Peyer's patch (tissue), 4 donors: ENCODE measurements around the gene TRIM54. TPM values are rescaled to one million over a fixed set of nuclear protein-coding genes. Genes with fewer than 3 reads are reported as not detected.

Experiments used
- DNase-seq, 3 donors: peaks; one replicate each; pipeline ENCODE4 v3.0.0-alpha.2; 2017 to 2019
- H3K27ac ChIP-seq, 4 donors: fragments of 200-600 bp; sonication (generic); one replicate each; pipeline ENCODE4 v1.5.1; 2016 to 2019
- H3K27me3 ChIP-seq, 2 donors: fragments of 200-600 bp; sonication (generic); one replicate each; pipeline ENCODE4 v1.5.1; 2019
- H3K36me3 ChIP-seq, 3 donors: fragments of 200-600 bp; sonication (generic); one replicate each; pipeline ENCODE4 v1.5.1; 2016 to 2019
- H3K4me1 ChIP-seq, 4 donors: fragments of 200-600 bp; sonication (generic); one replicate each; pipeline ENCODE4 v1.5.1; 2016 to 2019
- H3K4me3 ChIP-seq, 4 donors: fragments of 200-600 bp; sonication (generic); 1 replicate in 3 of 4; 2 replicates in 1 of 4; pipeline ENCODE4 v1.5.1; 2016 to 2019; ENCODE audit warnings: mild to moderate bottlenecking in 1 of 4
- H3K9me3 ChIP-seq, 4 donors: fragments of 200-600 bp; sonication (generic); one replicate each; pipeline ENCODE4 v1.5.1; 2016 to 2019; ENCODE audit warnings: mild to moderate bottlenecking in 1 of 4
- CTCF ChIP-seq, 6 experiments: fragments of 450-650 bp in 4 of 6; fragments of 200-600 bp in 2 of 6; sonication (generic) in 1 of 6; IDR thresholded peaks; one replicate each; pipeline ENCODE4 v1.5.1; 2017 to 2019; ENCODE audit warnings: antibody characterized with exemption in 6 of 6, mild to moderate bottlenecking in 3 of 6, moderate library complexity in 1 of 6
- POLR2A ChIP-seq, 2 donors: fragments of 450-650 bp; IDR thresholded peaks; one replicate each; pipeline ENCODE4 v1.5.1; 2017; ENCODE audit warnings: antibody characterized with exemption in 2 of 2, mild to moderate bottlenecking in 2 of 2, moderate library complexity in 2 of 2
- total RNA-seq, 4 donors: library from RNA; depleted of rRNA; stranded (reverse); fragments of >200 nt; gene quantifications; one replicate each; pipeline ENCODE4 v1.1.0, GENCODE V29; 2016

TRIM54 gene
- total RNA-seq, 4 donors from 2014 or later, result 0.54 TPM; not detected in 3

- TF ChIP-seq CTCF (IDR thresholded peaks at IDR 0.05) (no peak), POLR2A (IDR thresholded peaks at IDR 0.05) (no peak)
- H3K27me3 ChIP-seq, result no peaks in the 10 kb centered on the region
These were observed 6.4 kb downstream of the TRIM54 start for GRCh38 chr2:27288610-27289009.

GRCh38 chr2:27290549-27290948 lies 8.3 kb downstream of the TRIM54 start:
- no peak overlapping the region for H3K27ac ChIP-seq
- H3K4me3 ChIP-seq, result no peak overlapping the region
- no peaks in the 10 kb centered on the region for H3K27me3 ChIP-seq
- no peaks in the 10 kb centered on the region for H3K9me3 ChIP-seq
- TF ChIP-seq POLR2A (IDR thresholded peaks at IDR 0.05), result no peak
- TF ChIP-seq CTCF (IDR thresholded peaks at IDR 0.05), result no peak
- no peak for DNase-seq
- no peaks in the 10 kb centered on the region for H3K36me3 ChIP-seq
- H3K4me1 ChIP-seq, result no peaks in the 10 kb centered on the region

More at GRCh38 chr2:27288610-27289009, 6.4 kb downstream of the TRIM54 start:
- no peaks in the 10 kb centered on the region for H3K9me3 ChIP-seq
- no peaks in the 10 kb centered on the region for H3K36me3 ChIP-seq
- no peaks in the 10 kb centered on the region for H3K4me1 ChIP-seq
- DNase-seq, result no peak
- no peak overlapping the region for H3K4me3 ChIP-seq
- H3K27ac ChIP-seq, result no peak overlapping the region

- H3K36me3 ChIP-seq, result no peaks in the 10 kb centered on the region
- H3K9me3 ChIP-seq, result no peaks in the 10 kb centered on the region
- TF ChIP-seq CTCF (IDR thresholded peaks at IDR 0.05) (no peak), POLR2A (IDR thresholded peaks at IDR 0.05) (no peak)
- H3K27ac ChIP-seq, result no peak overlapping the region
- H3K27me3 ChIP-seq, result no peaks in the 10 kb centered on the region
- no peak for DNase-seq
- no peaks in the 10 kb centered on the region for H3K4me1 ChIP-seq
- H3K4me3 ChIP-seq, result no peak overlapping the region
These were observed 9.6 kb downstream of the TRIM54 start for GRCh38 chr2:27291865-27292264.

GRCh38 chr2:27294928-27295327 lies 12.7 kb downstream of the TRIM54 start:
- Histone ChIP-seq H3K4me1 (no peaks in the 10 kb centered on the region), H3K27ac (no peak overlapping the region), H3K36me3 (no peaks in the 10 kb centered on the region), H3K9me3 (no peaks in the 10 kb centered on the region), H3K27me3 (no peaks in the 10 kb centered on the region), H3K4me3 (no peak overlapping the region)
- no peak for TF ChIP-seq CTCF (IDR thresholded peaks at IDR 0.05)
- TF ChIP-seq POLR2A (IDR thresholded peaks at IDR 0.05), result no peak
- no peak for DNase-seq

- H3K4me1 ChIP-seq, result no peaks in the 10 kb centered on the region
- DNase-seq, result no peak
- H3K9me3 ChIP-seq, result no peaks in the 10 kb centered on the region
- H3K36me3 ChIP-seq, result no peaks in the 10 kb centered on the region
- no peak overlapping the region for H3K4me3 ChIP-seq
- H3K27me3 ChIP-seq, result no peaks in the 10 kb centered on the region
- H3K27ac ChIP-seq, result no peak overlapping the region
- TF ChIP-seq POLR2A (IDR thresholded peaks at IDR 0.05) (no peak), CTCF (IDR thresholded peaks at IDR 0.05) (no peak)
These were observed 14.3 kb downstream of the TRIM54 start for GRCh38 chr2:27296481-27296880.

- Histone ChIP-seq H3K4me3 (no peak overlapping the region), H3K27me3 (no peaks in the 10 kb centered on the region), H3K36me3 (no peaks in the 10 kb centered on the region), H3K9me3 (no peaks in the 10 kb centered on the region), H3K27ac (no peak overlapping the region), H3K4me1 (no peaks in the 10 kb centered on the region)
- no peak for TF ChIP-seq CTCF (IDR thresholded peaks at IDR 0.05)
- no peak for TF ChIP-seq POLR2A (IDR thresholded peaks at IDR 0.05)
- no peak for DNase-seq
These were observed 15.0 kb downstream of the TRIM54 start for GRCh38 chr2:27297195-27297594.
